HG03139 (cell line): ENCODE data around the gene HNRNPA2B1.
A peak's percentile ranks its signal among the peaks of the same experiment; 100 is the strongest.
"Not testable (repeated sequence)": the region's sequence is repeated elsewhere in the genome, so short reads cannot be mapped to it uniquely, and the experiment has no call there.

Experiments
- ATAC-seq: cut with Tn5 transposase; IDR thresholded peaks from one replicate; pipeline ENCODE4 v1.9.1; 2021; ENCODE audit not compliant: unreplicated experiment

HNRNPA2B1 gene

DNA sequence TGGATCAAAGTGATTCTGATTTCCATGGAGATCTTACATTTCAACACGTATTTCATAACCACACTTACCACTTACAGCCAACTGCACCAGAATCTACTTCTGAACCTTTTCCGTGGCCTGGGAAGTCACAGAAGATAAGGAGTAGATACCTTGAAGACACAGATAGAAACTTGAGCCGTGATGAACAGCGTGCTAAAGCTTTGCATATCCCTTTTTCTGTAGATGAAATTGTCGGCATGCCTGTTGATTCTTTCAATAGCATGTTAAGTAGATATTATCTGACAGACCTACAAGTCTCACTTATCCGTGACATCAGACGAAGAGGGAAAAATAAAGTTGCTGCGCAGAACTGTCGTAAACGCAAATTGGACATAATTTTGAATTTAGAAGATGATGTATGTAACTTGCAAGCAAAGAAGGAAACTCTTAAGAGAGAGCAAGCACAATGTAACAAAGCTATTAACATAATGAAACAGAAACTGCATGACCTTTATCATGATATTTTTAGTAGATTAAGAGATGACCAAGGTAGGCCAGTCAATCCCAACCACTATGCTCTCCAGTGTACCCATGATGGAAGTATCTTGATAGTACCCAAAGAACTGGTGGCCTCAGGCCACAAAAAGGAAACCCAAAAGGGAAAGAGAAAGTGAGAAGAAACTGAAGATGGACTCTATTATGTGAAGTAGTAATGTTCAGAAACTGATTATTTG, 15.3 kb downstream of the HNRNPA2B1 start:
- ATAC-seq = no peak

DNA sequence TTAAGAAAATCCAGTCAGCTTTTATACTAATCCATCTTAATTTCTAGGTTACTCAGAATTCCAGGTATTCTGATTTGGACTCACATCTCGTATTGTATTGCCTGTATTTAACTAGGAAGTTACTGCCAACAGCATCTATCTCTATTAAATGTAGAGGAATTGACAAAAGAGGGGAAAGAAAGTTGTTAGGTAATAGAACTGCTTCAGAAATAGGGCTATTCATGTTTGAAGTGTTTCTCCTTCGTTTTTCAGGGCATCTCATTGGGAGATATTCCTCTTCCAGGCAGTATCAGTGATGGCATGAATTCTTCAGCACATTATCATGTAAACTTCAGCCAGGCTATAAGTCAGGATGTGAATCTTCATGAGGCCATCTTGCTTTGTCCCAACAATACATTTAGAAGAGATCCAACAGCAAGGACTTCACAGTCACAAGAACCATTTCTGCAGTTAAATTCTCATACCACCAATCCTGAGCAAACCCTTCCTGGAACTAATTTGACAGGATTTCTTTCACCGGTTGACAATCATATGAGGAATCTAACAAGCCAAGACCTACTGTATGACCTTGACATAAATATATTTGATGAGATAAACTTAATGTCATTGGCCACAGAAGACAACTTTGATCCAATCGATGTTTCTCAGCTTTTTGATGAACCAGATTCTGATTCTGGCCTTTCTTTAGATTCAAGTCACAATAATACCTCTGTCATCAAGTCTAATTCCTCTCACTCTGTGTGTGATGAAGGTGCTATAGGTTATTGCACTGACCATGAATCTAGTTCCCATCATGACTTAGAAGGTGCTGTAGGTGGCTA, 16.1 kb downstream of the HNRNPA2B1 start:
- not testable (repeated sequence) for ATAC-seq

DNA sequence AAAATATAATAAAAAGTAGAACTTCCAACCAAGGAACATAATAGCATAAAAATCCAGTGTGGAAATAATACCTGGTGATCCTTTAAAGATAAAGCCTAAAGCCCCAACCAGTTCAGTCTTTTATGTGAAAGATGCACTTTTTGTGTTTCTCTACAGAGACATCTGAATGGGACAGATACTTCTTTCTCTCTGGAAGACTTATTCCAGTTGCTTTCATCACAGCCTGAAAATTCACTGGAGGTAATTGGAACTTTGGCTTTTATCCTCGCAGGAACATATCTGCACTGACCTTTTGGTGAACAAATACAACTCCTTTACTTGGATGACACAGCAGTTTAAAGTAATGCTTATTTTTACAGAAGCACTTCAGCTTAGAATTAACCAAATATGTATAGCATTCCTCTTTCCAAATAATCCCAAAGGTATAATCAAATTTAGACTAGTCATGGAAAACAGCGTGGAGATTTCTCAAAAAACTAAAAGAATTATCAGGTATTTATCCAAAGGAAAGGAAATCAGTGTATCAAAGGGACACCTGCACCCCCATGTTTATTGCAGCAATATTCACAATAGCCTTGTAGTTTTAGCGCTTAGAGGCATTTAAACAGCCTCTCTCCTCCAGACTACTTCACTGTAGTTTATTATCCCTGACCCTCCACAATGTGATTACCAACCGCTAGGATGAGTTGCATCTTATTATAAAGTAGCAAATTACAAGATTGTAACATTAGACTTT, 16.8 kb downstream of the HNRNPA2B1 start:
- ATAC-seq = no peak

- ATAC-seq = no peak
Observed at GRCh38 chr7:26182706-26183105, 17.8 kb downstream of the HNRNPA2B1 start.

GRCh38 chr7:26182283-26182682, 18.3 kb downstream of the HNRNPA2B1 start:
- no peak for ATAC-seq

DNA sequence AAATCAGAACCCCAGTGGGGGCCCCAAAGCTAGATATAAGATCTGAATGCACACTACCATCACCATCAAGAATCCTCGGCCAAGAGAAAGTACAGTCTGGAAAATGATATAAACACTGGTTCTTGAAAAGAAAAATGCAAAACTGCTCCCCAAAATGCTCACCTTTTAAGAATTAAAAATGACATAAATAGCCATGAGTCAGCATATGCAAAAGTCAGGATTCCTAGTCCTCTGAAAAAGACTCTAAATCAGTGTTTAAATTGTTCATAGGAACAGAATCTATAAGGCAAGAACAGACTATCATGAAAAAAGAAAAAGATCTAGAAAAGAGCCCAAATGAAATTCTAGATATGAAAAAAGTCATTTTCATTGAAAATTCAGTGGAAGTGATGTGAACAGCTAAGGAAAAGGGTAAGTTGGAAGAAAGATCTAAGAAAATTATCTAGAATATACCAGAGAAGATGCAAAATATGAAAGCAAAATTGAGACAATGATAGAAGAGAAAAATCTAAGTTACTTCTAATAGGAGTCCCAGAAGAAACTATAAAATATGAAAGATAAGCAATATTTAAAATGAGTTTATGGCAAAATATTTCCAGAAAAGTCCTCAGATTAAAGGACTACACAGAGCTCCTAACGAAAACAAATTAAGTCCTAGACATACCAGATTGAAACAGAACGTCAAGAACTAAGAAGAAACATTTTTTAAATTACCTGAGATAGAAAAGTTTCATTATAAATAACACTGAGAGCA, 18.9 kb downstream of the HNRNPA2B1 start:
- no peak for ATAC-seq

DNA sequence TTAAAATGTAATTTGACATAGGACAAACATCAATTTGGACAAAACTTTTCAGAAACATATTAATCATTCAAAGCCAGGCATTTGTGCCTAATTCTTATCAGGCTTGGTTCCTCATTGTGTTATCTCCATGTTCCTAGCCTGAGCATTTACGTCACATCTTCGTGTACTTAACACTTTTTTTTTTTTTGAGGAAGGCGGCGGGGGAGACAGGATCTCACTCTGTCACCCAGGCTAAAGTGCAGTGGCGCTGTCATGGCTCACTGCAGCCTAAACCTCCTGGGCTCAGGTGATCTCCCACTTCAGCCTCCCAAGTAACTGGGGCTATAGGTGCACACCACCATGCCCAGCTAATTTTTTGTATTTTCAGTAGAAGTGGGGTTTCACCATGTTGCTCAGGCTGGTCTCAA, 19.8 kb downstream of the HNRNPA2B1 start:
- ATAC-seq = no peak

- no peak for ATAC-seq
Observed at GRCh38 chr7:26179826-26180497, 20.6 kb downstream of the HNRNPA2B1 start.

GRCh38 chr7:26179422-26179821, 21.1 kb downstream of the HNRNPA2B1 start:
- ATAC-seq = no peak

DNA sequence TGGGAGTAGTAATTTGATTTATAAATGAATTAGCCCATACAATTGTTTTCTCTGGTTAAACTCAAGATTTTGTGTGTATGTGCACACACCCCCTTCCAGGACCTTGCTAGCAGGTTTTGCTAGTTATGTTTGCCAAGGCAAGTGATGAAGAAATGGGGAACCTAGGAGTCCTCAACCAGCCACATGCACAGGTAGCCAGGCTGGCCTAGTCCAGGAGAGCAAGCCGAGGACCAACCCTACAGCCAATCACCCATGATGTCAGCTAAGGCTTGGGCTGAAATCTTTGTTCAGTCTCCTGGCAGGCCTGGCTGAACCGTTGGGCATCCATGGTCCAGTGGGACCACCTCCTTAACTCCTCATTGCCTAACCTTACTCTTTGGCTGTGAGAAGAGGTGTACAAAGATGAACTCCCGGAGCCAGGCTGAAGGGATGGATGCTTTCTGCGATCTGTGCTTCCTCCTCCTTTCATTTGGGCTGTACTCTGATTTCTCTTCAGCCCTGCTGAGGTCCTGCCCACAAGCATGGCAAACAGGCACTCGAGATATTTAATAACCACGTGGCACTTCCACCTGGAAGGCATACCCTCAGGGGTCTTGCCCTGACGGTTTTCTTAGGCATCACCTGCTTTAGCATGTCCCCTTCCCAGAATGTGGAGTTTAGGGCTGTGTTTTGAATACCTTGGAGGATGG, 22.1 kb downstream of the HNRNPA2B1 start:
- no peak for ATAC-seq

DNA sequence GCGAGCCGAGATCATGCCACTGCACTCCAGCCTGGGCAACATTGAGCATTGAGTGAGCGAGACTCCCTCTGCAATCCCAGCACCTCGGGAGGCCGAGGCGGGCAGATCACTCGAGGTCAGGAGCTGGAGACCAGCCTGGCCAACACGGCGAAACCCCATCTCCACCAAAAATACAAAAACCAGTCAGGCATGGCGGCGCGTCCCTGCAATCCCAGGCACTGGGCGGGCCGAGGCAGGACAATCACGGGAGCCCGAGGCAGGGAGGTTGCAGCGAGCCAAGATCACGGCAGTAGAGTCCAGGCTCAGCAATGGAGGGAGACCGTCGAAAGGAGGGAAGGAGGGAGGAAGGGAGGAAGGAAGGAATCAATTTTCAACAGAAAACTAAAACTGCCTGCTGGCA, 23.3 kb downstream of the HNRNPA2B1 start:
- ATAC-seq = not testable (repeated sequence)

GRCh38 chr7:26176696-26177095, 23.9 kb downstream of the HNRNPA2B1 start:
- not testable (repeated sequence) for ATAC-seq

DNA sequence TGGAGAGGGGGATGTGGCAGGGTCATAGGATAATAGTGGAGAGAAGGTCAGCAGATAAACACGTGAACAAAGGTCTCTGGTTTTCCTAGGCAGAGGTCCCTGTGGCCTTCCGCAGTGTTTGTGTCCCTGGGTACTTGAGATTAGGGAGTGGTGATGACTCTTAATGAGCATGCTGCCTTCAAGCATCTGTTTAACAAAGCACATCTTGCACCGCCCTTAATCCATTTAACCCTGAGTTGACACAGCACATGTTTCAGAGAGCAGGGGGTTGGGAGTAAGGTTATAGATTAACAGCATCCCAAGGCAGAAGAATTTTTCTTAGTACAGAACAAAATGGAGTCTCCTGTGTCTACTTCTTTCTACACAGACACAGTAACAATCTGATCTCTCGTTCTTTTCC, 24.6 kb downstream of the HNRNPA2B1 start:
- not testable (repeated sequence) for ATAC-seq

GRCh38 chr7:26172048-26172447, 28.5 kb downstream of the HNRNPA2B1 start:
- ATAC-seq = no peak

DNA sequence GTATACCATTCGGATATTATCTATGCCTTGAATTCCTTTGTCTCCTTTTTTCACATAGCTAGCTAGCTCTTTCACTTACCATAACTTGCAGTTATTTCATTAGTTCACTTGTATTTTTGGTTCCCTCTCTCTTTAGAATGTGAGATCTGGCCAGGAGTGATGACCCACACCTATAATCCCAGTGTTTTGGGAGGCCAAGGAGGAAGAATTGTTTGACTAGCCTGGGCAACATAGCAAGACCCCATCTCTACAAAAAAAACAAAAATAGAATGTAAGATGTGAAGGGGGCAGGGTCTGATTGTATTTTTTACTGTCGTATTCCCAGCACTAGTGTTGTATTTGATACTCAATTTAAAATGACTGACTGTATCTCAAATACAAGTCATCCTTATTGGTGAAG, 28.9 kb downstream of the HNRNPA2B1 start:
- ATAC-seq = no peak

DNA sequence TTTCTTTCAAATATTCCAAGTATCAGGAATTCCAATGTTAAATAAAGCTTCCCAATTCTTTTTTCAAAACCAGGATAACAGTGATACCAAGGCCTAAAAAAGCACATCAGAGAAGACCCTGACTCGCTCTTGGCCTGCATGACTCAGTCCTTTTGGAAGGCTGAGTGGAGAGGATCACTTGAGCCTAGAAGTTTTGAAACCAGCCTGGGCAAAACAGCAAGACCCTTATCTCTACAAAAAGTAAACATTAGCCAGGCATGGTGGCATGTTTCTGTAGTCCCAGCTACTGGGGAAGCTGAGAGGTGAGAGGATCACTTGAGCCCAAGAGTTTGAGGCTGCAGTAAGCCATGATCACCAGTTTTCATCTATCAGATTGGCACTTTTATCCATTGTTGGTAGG, 29.9 kb downstream of the HNRNPA2B1 start:
- ATAC-seq = no peak

DNA sequence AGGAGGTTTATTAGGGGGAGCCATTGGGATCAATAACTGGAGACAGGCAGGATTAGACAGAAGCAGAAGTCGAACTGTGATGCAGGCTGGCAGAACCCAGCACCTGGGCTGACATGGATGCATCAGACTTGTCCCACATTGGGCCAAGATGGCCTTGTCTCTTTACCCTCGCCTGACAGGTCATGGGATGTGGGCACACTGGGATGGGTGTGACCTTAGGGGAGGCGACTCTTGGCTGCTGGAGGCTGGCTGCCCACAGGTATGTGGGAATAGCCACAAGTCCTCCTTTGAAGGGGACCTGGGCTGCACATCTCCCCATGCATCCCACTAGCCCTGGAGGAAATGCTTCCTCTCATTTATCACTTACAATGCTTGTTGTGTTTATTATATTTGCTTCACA, 31.3 kb downstream of the HNRNPA2B1 start:
- no peak for ATAC-seq

- no peak for ATAC-seq
Observed at GRCh38 chr7:26168458-26169023, 32.0 kb downstream of the HNRNPA2B1 start.

GRCh38 chr7:26167303-26167934, 33.1 kb downstream of the HNRNPA2B1 start:
- peak; percentile 76 for ATAC-seq
